Caco-2 (cell line): ENCODE results near the gene PALLD. TPM values are rescaled to one million over a fixed set of nuclear protein-coding genes. Genes with fewer than 3 reads are reported as not detected.

Experiments
- BruUV-seq: library from RNA; stranded (reverse); fragments of 400-500 nt; replicated peaks from 2 replicates; lab custom pipeline; 2021; lab: Mats Ljungman, UMichigan
- CTCF ChIA-PET: fragments of 300-600 bp; sonication (Branson Sonifier 250); formaldehyde crosslinking; loops from one replicate; lab custom pipeline; 2022; ENCODE audit warnings: antibody characterized with exemption; lab: Charles Lee
- POLR2A ChIA-PET: fragments of 300-600 bp; sonication (Branson Sonifier 250); formaldehyde crosslinking; loops from one replicate; lab custom pipeline; 2022; ENCODE audit warnings: antibody characterized with exemption; lab: Charles Lee
- DNase-seq, 2 experiments: peaks; one replicate each; pipeline versions ENCODE4 v3.0.0 to v3.0.0-alpha.2; 2020 to 2022
- H3K27me3 ChIP-seq: replicated peaks from 2 replicates; pipeline ENCODE4 v1.6.0; 2011; ENCODE audit warnings: low read length; ENCODE audit not compliant: control insufficient read depth, insufficient read depth
- H3K36me3 ChIP-seq: 2 replicates; pipeline ENCODE4 v1.5.1; 2011; ENCODE audit warnings: low read length; ENCODE audit not compliant: control insufficient read depth, insufficient read depth
- H3K4me1 ChIP-seq: fragments of 250-450 bp; sonication (Bioruptor Pico); 2 replicates; pipeline ENCODE4 v1.5.1; 2020; ENCODE audit warnings: mild to moderate bottlenecking
- H3K4me3 ChIP-seq: 2 replicates; pipeline ENCODE4 v1.5.1; 2011; ENCODE audit warnings: low read depth, mild to moderate bottlenecking, control low read depth, low read length
- H3K9me3 ChIP-seq: fragments of 250-450 bp; sonication (Bioruptor Pico); 2 replicates; pipeline ENCODE4 v1.5.1; 2020; ENCODE audit warnings: mild to moderate bottlenecking, moderate library complexity
- H3K27ac Mint-ChIP-seq: one replicate; pipeline ENCODE4 v1.8.0; 2022; ENCODE audit warnings: mixed read lengths; ENCODE audit not compliant: unreplicated experiment
- H3K27me3 Mint-ChIP-seq: one replicate; pipeline ENCODE4 v1.8.0; 2022; ENCODE audit warnings: mixed read lengths; ENCODE audit not compliant: insufficient read depth, unreplicated experiment
- H3K36me3 Mint-ChIP-seq: one replicate; pipeline ENCODE4 v1.8.0; 2022; ENCODE audit warnings: mild to moderate bottlenecking, mixed read lengths; ENCODE audit not compliant: insufficient read depth, unreplicated experiment
- H3K4me1 Mint-ChIP-seq: one replicate; pipeline ENCODE4 v1.8.0; 2022; ENCODE audit warnings: low read depth, mixed read lengths; ENCODE audit not compliant: unreplicated experiment
- H3K4me3 Mint-ChIP-seq: one replicate; pipeline ENCODE4 v1.8.0; 2022; ENCODE audit warnings: mild to moderate bottlenecking, moderate library complexity, mixed read lengths; ENCODE audit not compliant: unreplicated experiment
- H3K9me3 Mint-ChIP-seq: one replicate; pipeline ENCODE4 v1.8.0; 2022; ENCODE audit warnings: mixed read lengths; ENCODE audit not compliant: unreplicated experiment
- intact Hi-C: fragments of 100-400 bp; cut with micrococcal nuclease; formaldehyde crosslinking; loops from one replicate; pipeline ENCODE4 v1.10.0; 2022; ENCODE audit not compliant: unreplicated experiment
- total RNA-seq: library from RNA; stranded (reverse); gene quantifications from 2 replicates; pipeline ENCODE4 v1.2.3, GENCODE V29; 2022
- TF ChIP-seq, protein P1 (sequence below), 2 experiments: fragments of 200-600 bp in 1 of 2; IDR thresholded peaks; 1 replicate in 1 of 2; 2 replicates in 1 of 2; pipeline versions ENCODE4 v1.5.1 to v1.8.0; 2011 to 2022; ENCODE audit warnings: antibody characterized with exemption in 1 of 2, control low read depth in 1 of 2, inconsistent platforms in 1 of 2, low read depth in 1 of 2, low read length in 1 of 2, mild to moderate bottlenecking in 1 of 2, moderate library complexity in 1 of 2; ENCODE audit not compliant: insufficient read depth in 1 of 2, severe bottlenecking in 1 of 2, unreplicated experiment in 1 of 2

The PALLD gene
- total RNA-seq, 1 experiment from 2014 or later, result 12.3 TPM

DNA sequence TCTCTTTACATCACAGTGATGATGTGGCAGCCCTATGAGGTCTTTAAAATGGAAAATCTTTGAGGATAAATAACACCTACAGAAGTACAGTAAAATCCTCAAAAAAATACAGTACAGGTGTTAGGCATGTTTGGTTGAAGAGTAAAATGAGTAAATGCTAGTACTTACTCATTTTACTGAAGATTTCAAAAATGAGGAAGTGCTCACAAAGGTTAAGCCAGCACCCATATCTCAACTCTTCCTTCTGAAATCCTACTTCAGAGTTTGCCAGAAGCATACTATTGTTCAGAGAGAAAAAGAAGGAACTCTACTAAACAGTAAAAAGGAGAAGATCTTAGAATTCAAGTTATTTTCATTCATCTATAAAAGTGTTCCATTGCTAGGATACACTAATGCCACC lies 382.3 kb downstream of the PALLD start:
- H3K27me3 Mint-ChIP-seq, result no peaks in the 10 kb centered on the region
- H3K4me1 Mint-ChIP-seq, result peaks cover 11% of the 10 kb centered on the region
- no peaks in the 10 kb centered on the region for H3K27me3 ChIP-seq
- peaks cover 21% of the 10 kb centered on the region for H3K4me1 ChIP-seq
- H3K36me3 ChIP-seq, result no peaks in the 10 kb centered on the region
- TF ChIP-seq, protein P1, sequence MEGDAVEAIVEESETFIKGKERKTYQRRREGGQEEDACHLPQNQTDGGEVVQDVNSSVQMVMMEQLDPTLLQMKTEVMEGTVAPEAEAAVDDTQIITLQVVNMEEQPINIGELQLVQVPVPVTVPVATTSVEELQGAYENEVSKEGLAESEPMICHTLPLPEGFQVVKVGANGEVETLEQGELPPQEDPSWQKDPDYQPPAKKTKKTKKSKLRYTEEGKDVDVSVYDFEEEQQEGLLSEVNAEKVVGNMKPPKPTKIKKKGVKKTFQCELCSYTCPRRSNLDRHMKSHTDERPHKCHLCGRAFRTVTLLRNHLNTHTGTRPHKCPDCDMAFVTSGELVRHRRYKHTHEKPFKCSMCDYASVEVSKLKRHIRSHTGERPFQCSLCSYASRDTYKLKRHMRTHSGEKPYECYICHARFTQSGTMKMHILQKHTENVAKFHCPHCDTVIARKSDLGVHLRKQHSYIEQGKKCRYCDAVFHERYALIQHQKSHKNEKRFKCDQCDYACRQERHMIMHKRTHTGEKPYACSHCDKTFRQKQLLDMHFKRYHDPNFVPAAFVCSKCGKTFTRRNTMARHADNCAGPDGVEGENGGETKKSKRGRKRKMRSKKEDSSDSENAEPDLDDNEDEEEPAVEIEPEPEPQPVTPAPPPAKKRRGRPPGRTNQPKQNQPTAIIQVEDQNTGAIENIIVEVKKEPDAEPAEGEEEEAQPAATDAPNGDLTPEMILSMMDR (IDR thresholded peaks at IDR 0.05; ENCODE audit: insufficient read depth in 1 of 2, low read depth in 1 of 2, low read length in 1 of 2, severe bottlenecking in 1 of 2, unreplicated experiment in 1 of 2), result no peak
- no TSS peak for BruUV-seq
- no peak for DNase-seq
- no peak overlapping the region for H3K4me3 Mint-ChIP-seq
- intact Hi-C loops, result no loop called here
- no peaks in the 10 kb centered on the region for H3K9me3 ChIP-seq
- ChIA-PET CTCF (no interaction called here), POLR2A (no interaction called here)
- no peaks in the 10 kb centered on the region for H3K9me3 Mint-ChIP-seq
- H3K36me3 Mint-ChIP-seq, result peaks cover 12% of the 10 kb centered on the region
- H3K4me3 ChIP-seq, result no peak overlapping the region
- H3K27ac Mint-ChIP-seq, result no peak overlapping the region

DNA sequence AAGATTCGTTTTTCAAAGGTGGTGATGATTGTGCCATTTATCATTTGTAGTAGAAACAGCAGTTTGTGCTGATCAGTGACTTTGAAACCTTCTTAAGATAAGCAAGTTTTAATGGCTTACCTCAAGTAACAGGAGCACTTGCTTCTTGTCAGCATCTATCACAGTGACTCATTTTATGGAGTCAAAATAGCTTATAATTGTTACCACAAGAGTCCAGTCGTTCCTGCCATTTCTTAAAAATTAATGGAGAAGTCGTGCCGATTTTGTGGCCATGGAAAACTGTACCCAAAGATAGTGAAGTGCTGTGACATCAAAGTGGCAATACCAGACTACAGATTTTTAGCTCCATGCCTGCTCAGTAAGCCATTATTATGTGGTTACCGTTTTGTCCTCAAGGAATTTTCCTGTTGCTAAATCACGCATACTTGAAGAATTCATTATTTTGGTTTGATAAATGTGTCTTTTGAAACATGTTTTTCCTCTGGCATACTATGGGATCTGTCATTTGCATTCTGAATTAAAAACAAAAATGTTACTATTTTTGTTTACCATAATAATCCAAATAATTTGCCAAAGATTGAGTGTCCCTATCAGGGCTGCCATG lies 383.3 kb downstream of the PALLD start:
- no peak for DNase-seq
- BruUV-seq, result no TSS peak

DNA sequence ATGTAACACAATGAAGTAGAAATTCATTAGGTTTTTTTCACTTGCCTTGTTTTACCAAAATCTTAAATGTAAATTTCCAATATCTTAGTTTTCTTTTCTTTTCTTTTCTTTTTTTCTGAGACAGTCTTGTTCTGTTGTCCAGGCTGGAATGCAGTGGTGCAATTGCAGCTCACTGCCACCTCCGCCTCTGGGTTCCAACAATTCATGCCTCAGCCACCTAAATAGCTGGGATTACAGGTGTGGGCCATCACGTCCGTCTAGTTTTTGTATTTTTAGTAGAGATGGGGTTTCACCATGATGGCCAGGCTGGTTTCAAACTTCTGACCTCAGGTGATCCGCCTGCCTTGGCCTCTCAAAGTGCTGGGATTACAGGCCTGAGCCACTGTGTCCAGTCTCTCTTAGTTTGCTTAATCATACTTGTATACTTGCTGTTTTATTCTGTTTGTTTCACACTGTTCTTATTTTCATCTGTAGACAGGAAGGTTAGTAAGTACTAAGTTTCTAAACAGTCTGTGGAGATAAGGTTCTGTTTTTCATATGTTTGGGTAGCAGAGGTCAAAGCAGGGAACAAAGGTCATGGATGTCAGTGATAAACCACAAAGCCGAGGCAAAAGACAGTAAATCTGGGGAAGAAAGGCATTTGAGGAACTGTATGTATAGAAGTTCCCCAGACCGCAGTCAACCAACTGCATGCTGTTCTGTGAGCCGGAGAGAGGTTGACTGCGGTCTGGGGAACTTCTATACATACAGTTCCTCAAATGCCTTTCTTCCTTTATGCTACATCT lies 384.2 kb downstream of the PALLD start:
- Histone ChIP-seq H3K4me1 (peaks cover 21% of the 10 kb centered on the region), H3K9me3 (no peaks in the 10 kb centered on the region), H3K36me3 (no peaks in the 10 kb centered on the region), H3K27me3 (no peaks in the 10 kb centered on the region), H3K4me3 (no peak overlapping the region)
- CTCF ChIA-PET, result no interaction called here
- peak in 1 of 2 experiments; percentile 22 for DNase-seq
- intact Hi-C loops, result loop anchor here (2.0 kb wide), 1 partner anchor 32 kb away; no protein-coding TSS in a partner anchor
- BruUV-seq, result no TSS peak
- TF ChIP-seq, protein P1 (IDR thresholded peaks at IDR 0.05; ENCODE audit: insufficient read depth in 1 of 2, low read depth in 1 of 2, low read length in 1 of 2, severe bottlenecking in 1 of 2, unreplicated experiment in 1 of 2), result no peak
- H3K4me3 Mint-ChIP-seq, result no peak overlapping the region
- no peaks in the 10 kb centered on the region for H3K9me3 Mint-ChIP-seq
- POLR2A ChIA-PET, result no interaction called here
- no peaks in the 10 kb centered on the region for H3K27me3 Mint-ChIP-seq
- H3K27ac Mint-ChIP-seq, result peak overlapping the region; percentile 58
- H3K4me1 Mint-ChIP-seq, result peaks cover 19% of the 10 kb centered on the region
- H3K36me3 Mint-ChIP-seq, result peaks cover 12% of the 10 kb centered on the region

More for the DNA sequence above, 383.3 kb downstream of the PALLD start:
- H3K9me3 Mint-ChIP-seq, result no peaks in the 10 kb centered on the region
- peaks cover 21% of the 10 kb centered on the region for H3K4me1 ChIP-seq
- no peaks in the 10 kb centered on the region for H3K27me3 Mint-ChIP-seq
- H3K27ac Mint-ChIP-seq, result no peak overlapping the region
- ChIA-PET POLR2A (no interaction called here), CTCF (no interaction called here)
- no peaks in the 10 kb centered on the region for H3K27me3 ChIP-seq
- H3K36me3 Mint-ChIP-seq, result peaks cover 12% of the 10 kb centered on the region
- H3K36me3 ChIP-seq, result no peaks in the 10 kb centered on the region
- H3K4me3 ChIP-seq, result no peak overlapping the region
- H3K4me3 Mint-ChIP-seq, result no peak overlapping the region
- peaks cover 19% of the 10 kb centered on the region for H3K4me1 Mint-ChIP-seq
- no peaks in the 10 kb centered on the region for H3K9me3 ChIP-seq
- TF ChIP-seq, protein P1 (IDR thresholded peaks at IDR 0.05; ENCODE audit: insufficient read depth in 1 of 2, low read depth in 1 of 2, low read length in 1 of 2, severe bottlenecking in 1 of 2, unreplicated experiment in 1 of 2), result no peak
- intact Hi-C loops, result loop anchor here (2.0 kb wide), 1 partner anchor 31 kb away; no protein-coding TSS in a partner anchor
